IgD-negative memory B cell (primary cell): Measurements from ENCODE around the gene ICOS. TPM values are rescaled to one million over a fixed set of nuclear protein-coding genes. Genes with fewer than 3 reads are reported as not detected.
A peak's percentile ranks its signal among the peaks of the same experiment; 100 is the strongest.

ENCODE experiments used
- H3K27ac Mint-ChIP-seq, 3 donors: one replicate each; pipeline ENCODE4 v1.8.0; 2020 to 2022; ENCODE audit warnings: mild to moderate bottlenecking in 3 of 3, mixed read lengths in 3 of 3, moderate library complexity in 1 of 3
- H3K27me3 Mint-ChIP-seq: one replicate; pipeline ENCODE4 v1.8.0; 2021; ENCODE audit warnings: mixed read lengths
- H3K36me3 Mint-ChIP-seq: one replicate; pipeline ENCODE4 v1.8.0; 2020; ENCODE audit warnings: mild to moderate bottlenecking, mixed read lengths
- H3K4me1 Mint-ChIP-seq, 3 donors: one replicate each; pipeline ENCODE4 v1.8.0; 2020 to 2022; ENCODE audit warnings: mixed read lengths in 3 of 3, mild to moderate bottlenecking in 1 of 3
- H3K4me3 Mint-ChIP-seq, 4 donors: one replicate each; pipeline ENCODE4 v1.8.0; 2020 to 2022; ENCODE audit warnings: mild to moderate bottlenecking in 4 of 4, mixed read lengths in 4 of 4, moderate library complexity in 3 of 4
- H3K9me3 Mint-ChIP-seq, 3 donors: one replicate each; pipeline ENCODE4 v1.8.0; 2020 to 2021; ENCODE audit warnings: mixed read lengths in 3 of 3, mild to moderate bottlenecking in 1 of 3
- polyA plus RNA-seq: library from polyadenylated mRNA; unstranded; fragments of 300-500 nt; fragmentation: Illumina TruSeq; gene quantifications from one replicate; pipeline ENCODE4 v1.2.3, GENCODE V29; 2021

Gene ICOS, protein sequence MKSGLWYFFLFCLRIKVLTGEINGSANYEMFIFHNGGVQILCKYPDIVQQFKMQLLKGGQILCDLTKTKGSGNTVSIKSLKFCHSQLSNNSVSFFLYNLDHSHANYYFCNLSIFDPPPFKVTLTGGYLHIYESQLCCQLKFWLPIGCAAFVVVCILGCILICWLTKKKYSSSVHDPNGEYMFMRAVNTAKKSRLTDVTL
- polyA plus RNA-seq = 0.29 TPM

GRCh38 chr2:203936535-203936934 is at the start of gene ICOS:
ICOS (plus strand) TSS chr2:203936763; CDS start chr2:203936815, 52 bp downstream.
- Mint-ChIP-seq H3K27me3 (peaks cover 5% of the 10 kb centered on the region), H3K4me3 (peak within 1 kb of the TSS in 1 of 4 donors; percentile 75), H3K4me1 (no peaks in the 10 kb centered on the region), H3K9me3 (no peaks in the 10 kb centered on the region), H3K27ac (peak within 1 kb of the TSS in 1 of 3 donors; percentile 25), H3K36me3 (no peaks in the 10 kb centered on the region)

DNA sequence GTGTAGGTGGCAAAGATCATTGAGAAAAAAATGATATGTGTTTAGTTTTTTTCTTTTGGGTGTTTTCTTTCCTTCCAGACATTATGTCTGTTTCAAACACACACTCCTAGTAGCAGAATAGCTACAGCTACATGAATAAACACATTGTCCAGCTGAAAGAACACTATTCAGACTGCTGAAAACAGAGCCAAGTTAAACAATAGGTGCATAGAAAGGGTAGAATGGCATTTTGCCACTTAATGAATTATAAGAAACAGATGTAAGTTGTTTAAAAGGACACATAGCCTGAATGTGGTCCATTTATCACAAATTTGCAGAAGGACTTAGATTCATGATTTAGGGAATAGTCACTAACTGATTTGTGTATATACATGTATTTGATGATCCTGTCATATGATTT is 48.9 kb upstream of the ICOS start:
- Mint-ChIP-seq H3K27me3 (peaks cover 5% of the 10 kb centered on the region), H3K36me3 (peaks cover 3% of the 10 kb centered on the region), H3K4me3 (no peak overlapping the region), H3K4me1 (no peaks in the 10 kb centered on the region), H3K9me3 (no peaks in the 10 kb centered on the region), H3K27ac (no peak overlapping the region)

- Mint-ChIP-seq H3K4me3 (no peak overlapping the region), H3K9me3 (peaks cover 0 to 2% (median 0%) of the 10 kb centered on the region in 3 donors), H3K27ac (no peak overlapping the region), H3K27me3 (peaks cover 9% of the 10 kb centered on the region), H3K36me3 (peaks cover 3% of the 10 kb centered on the region), H3K4me1 (no peaks in the 10 kb centered on the region)
Observed at GRCh38 chr2:203889542-203889941, 47.0 kb upstream of the ICOS start.

- no peak overlapping the region for H3K27ac Mint-ChIP-seq
- H3K36me3 Mint-ChIP-seq = peaks cover 3% of the 10 kb centered on the region
- H3K9me3 Mint-ChIP-seq = peaks cover 0 to 2% (median 0%) of the 10 kb centered on the region in 3 donors
- H3K27me3 Mint-ChIP-seq = peaks cover 9% of the 10 kb centered on the region
- no peaks in the 10 kb centered on the region for H3K4me1 Mint-ChIP-seq
- no peak overlapping the region for H3K4me3 Mint-ChIP-seq
Observed at GRCh38 chr2:203889944-203890343, 46.6 kb upstream of the ICOS start.

DNA sequence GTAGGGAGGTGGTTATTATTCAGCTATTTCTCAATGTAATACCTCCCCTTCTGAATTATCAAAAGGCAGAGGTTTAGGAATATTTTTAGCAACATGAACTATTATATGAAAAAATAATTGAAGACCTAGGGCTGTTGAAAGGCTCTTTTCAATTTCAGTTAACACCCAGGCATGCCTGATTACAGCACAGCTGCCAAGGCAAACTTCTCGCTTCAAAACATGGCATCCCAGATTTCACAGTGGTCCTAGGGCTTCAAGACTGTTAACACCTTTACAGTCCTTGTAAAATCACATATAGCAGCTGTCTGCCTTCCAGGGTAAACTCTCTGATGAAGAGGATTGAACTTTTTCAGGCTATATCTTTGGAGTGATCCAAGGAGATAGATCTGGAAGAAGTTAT is 45.8 kb upstream of the ICOS start:
- Mint-ChIP-seq H3K36me3 (peaks cover 1% of the 10 kb centered on the region), H3K9me3 (peaks cover 0 to 2% (median 0%) of the 10 kb centered on the region in 3 donors), H3K27me3 (peaks cover 9% of the 10 kb centered on the region), H3K4me3 (no peak overlapping the region), H3K4me1 (no peaks in the 10 kb centered on the region), H3K27ac (no peak overlapping the region)

DNA sequence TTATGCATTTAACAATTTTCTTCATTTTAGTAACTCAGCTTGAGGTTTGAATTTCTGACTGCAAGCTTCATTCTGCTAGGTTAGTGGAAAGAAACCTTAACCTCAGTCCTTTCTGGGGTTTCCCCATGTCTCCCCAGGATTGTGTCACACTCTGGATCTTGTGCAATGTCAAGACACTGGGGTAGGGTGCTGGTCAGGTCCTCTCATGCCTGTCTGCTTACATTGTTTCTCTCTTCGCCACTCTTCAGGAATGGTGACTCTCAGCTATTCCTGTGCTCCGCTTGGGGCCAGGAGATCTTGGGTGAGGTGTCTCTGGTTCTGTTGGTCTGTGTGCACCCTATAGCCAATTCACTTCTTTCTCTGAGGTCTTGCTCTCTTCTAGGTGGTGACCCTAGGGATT is 45.1 kb upstream of the ICOS start:
- Mint-ChIP-seq H3K9me3 (peaks cover 0 to 2% (median 0%) of the 10 kb centered on the region in 3 donors), H3K4me1 (peaks cover 0 to 2% (median 0%) of the 10 kb centered on the region in 3 donors), H3K4me3 (no peak overlapping the region), H3K36me3 (peaks cover 1% of the 10 kb centered on the region), H3K27me3 (peaks cover 9% of the 10 kb centered on the region), H3K27ac (no peak overlapping the region)

- Mint-ChIP-seq H3K36me3 (peaks cover 1% of the 10 kb centered on the region), H3K27ac (no peak overlapping the region), H3K4me3 (no peak overlapping the region), H3K27me3 (peaks cover 13% of the 10 kb centered on the region), H3K4me1 (peaks cover 3 to 6% (median 5%) of the 10 kb centered on the region in 3 donors), H3K9me3 (peaks cover 0 to 2% (median 0%) of the 10 kb centered on the region in 3 donors)
Observed at GRCh38 chr2:203892207-203892606, 44.4 kb upstream of the ICOS start.

DNA sequence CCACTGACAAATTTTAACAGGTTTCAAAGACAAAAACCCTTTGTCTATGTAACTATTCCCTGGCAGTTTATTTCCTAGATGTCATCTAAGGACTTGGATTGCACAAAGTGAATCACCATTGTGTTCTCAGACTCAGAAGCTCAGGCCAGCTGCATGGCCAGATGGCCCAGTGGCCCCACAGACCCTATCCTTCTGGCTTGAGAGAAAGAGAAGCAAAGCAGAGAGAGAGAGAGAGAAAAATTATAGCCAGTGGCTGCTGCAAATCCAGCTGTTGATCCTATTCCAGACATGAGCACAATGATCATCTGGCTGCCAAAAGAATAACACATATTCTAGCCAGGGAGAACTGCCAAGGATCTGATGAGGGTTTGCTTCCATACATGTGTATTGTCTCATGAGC is 43.2 kb upstream of the ICOS start:
- Mint-ChIP-seq H3K4me3 (no peak overlapping the region), H3K9me3 (peaks cover 0 to 2% (median 0%) of the 10 kb centered on the region in 3 donors), H3K36me3 (no peaks in the 10 kb centered on the region), H3K27me3 (peaks cover 13% of the 10 kb centered on the region), H3K4me1 (peaks cover 11 to 17% (median 13%) of the 10 kb centered on the region in 3 donors), H3K27ac (no peak overlapping the region)

- Mint-ChIP-seq H3K27me3 (peaks cover 13% of the 10 kb centered on the region), H3K27ac (peak overlapping the region in 1 of 3 donors; percentile 23), H3K9me3 (peaks cover 0 to 2% (median 0%) of the 10 kb centered on the region in 3 donors), H3K4me3 (no peak overlapping the region), H3K36me3 (no peaks in the 10 kb centered on the region), H3K4me1 (peaks cover 11 to 17% (median 13%) of the 10 kb centered on the region in 3 donors)
Observed at GRCh38 chr2:203893840-203894239, 42.7 kb upstream of the ICOS start.

- peaks cover 13% of the 10 kb centered on the region for H3K27me3 Mint-ChIP-seq
- H3K27ac Mint-ChIP-seq = peak overlapping the region in 1 of 3 donors; percentile 23
- peaks cover 11 to 17% (median 13%) of the 10 kb centered on the region in 3 donors for H3K4me1 Mint-ChIP-seq
- H3K9me3 Mint-ChIP-seq = peaks cover 0 to 2% (median 0%) of the 10 kb centered on the region in 3 donors
- no peak overlapping the region for H3K4me3 Mint-ChIP-seq
- no peaks in the 10 kb centered on the region for H3K36me3 Mint-ChIP-seq
Observed at GRCh38 chr2:203894262-203894661, 42.3 kb upstream of the ICOS start.

GRCh38 chr2:203897544-203897943 is 39.0 kb upstream of the ICOS start:
- Mint-ChIP-seq H3K4me1 (peaks cover 11 to 17% (median 13%) of the 10 kb centered on the region in 3 donors), H3K36me3 (no peaks in the 10 kb centered on the region), H3K27me3 (peaks cover 8% of the 10 kb centered on the region), H3K4me3 (peak overlapping the region in 2 of 4 donors; percentile 36 to 87), H3K27ac (peak overlapping the region in 1 of 3 donors; percentile 29), H3K9me3 (peaks cover 4 to 16% (median 10%) of the 10 kb centered on the region in 3 donors)

- Mint-ChIP-seq H3K27ac (no peak overlapping the region), H3K27me3 (peaks cover 6% of the 10 kb centered on the region), H3K4me1 (peaks cover 11 to 17% (median 13%) of the 10 kb centered on the region in 3 donors)
Observed at GRCh38 chr2:203898657-203899056, 37.9 kb upstream of the ICOS start.

GRCh38 chr2:203900253-203900652 is 36.3 kb upstream of the ICOS start:
- Mint-ChIP-seq H3K27ac (no peak overlapping the region), H3K27me3 (peaks cover 7% of the 10 kb centered on the region), H3K4me3 (no peak overlapping the region), H3K36me3 (no peaks in the 10 kb centered on the region), H3K9me3 (peaks cover 6 to 18% (median 16%) of the 10 kb centered on the region in 3 donors), H3K4me1 (peaks cover 11 to 17% (median 13%) of the 10 kb centered on the region in 3 donors)

More at GRCh38 chr2:203898657-203899056, 37.9 kb upstream of the ICOS start:
- Mint-ChIP-seq H3K36me3 (no peaks in the 10 kb centered on the region), H3K9me3 (peaks cover 4 to 18% (median 12%) of the 10 kb centered on the region in 3 donors), H3K4me3 (no peak overlapping the region)

DNA sequence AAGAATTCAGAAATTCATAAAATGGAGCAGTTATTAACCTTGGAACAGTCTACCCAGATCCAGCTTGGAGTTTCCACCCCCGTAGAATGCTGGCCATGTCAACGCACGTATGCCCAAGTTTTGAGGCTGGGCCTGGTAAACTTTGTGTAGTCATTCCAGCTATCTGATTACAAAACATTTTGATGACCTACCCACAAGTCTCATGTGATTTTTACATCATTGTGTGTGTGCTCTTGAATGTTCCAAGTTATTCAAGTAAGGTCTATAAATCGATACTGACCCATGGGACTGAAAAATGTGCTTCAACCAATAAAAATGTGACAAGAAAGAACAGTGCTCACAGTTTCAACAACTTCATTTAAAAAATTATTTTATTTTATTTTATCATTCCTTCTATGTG is 32.5 kb upstream of the ICOS start:
- no peaks in the 10 kb centered on the region for H3K36me3 Mint-ChIP-seq
- peaks cover 4% of the 10 kb centered on the region for H3K27me3 Mint-ChIP-seq
- H3K4me1 Mint-ChIP-seq = no peaks in the 10 kb centered on the region
- peaks cover 6 to 18% (median 16%) of the 10 kb centered on the region in 3 donors for H3K9me3 Mint-ChIP-seq
- H3K4me3 Mint-ChIP-seq = no peak overlapping the region
- no peak overlapping the region for H3K27ac Mint-ChIP-seq

- Mint-ChIP-seq H3K27me3 (peaks cover 4% of the 10 kb centered on the region), H3K4me1 (peaks cover 0 to 5% (median 3%) of the 10 kb centered on the region in 3 donors), H3K9me3 (peaks cover 5 to 16% (median 15%) of the 10 kb centered on the region in 3 donors), H3K36me3 (no peaks in the 10 kb centered on the region), H3K4me3 (no peak overlapping the region), H3K27ac (no peak overlapping the region)
Observed at GRCh38 chr2:203905656-203906055, 30.9 kb upstream of the ICOS start.
